IMR-90 (cell line): ENCODE results near the gene PCBP4. TPM values are rescaled to one million over a fixed set of nuclear protein-coding genes. Genes with fewer than 3 reads are reported as not detected.

Source experiments
- ATAC-seq: fragments of 200-7000 bp; cut with Tn5 transposase; 2 replicates; pipeline ENCODE4 v1.9.1; 2020; ENCODE audit warnings: low read depth, mild to moderate bottlenecking, moderate library complexity
- BruUV-seq: library from RNA; stranded (reverse); fragments of 400-500 nt; replicated peaks from 2 replicates; lab custom pipeline; 2021; lab: Mats Ljungman, UMichigan
- CTCF ChIA-PET: fragments of 300-600 bp; formaldehyde crosslinking; extraction: SDS; loops from one replicate; lab custom pipeline; 2021; ENCODE audit warnings: antibody characterized with exemption; lab: Yijun Ruan, JAX
- POLR2A ChIA-PET: fragments of 300-600 bp; sonication (Branson Sonifier 250); formaldehyde crosslinking; loops from one replicate; lab custom pipeline; 2022; ENCODE audit warnings: antibody characterized with exemption; ENCODE audit not compliant: unreplicated experiment; lab: Charles Lee
- DNase-seq: peaks from one replicate; pipeline ENCODE4 v3.0.0; 2013
- H2AFZ ChIP-seq: replicated peaks from 2 replicates; pipeline ENCODE3; 2013; ENCODE audit warnings: low read length, mild to moderate bottlenecking; ENCODE audit not compliant: poor library complexity
- H2AK5ac ChIP-seq: 2 replicates; pipeline ENCODE4 v1.6.1; 2013; ENCODE audit warnings: low read depth, low read length, inconsistent platforms
- H2AK9ac ChIP-seq: replicated peaks from 2 replicates; pipeline ENCODE3; 2013; ENCODE audit warnings: mild to moderate bottlenecking, low read depth, low read length, moderate library complexity; ENCODE audit not compliant: poor library complexity
- H2BK120ac ChIP-seq: 2 replicates; pipeline ENCODE4 v1.6.1; 2013; ENCODE audit warnings: low read depth, low read length, inconsistent platforms
- H2BK15ac ChIP-seq: 3 replicates; pipeline ENCODE4 v1.6.1; 2013; ENCODE audit warnings: low read depth, low read length, inconsistent platforms
- H2BK20ac ChIP-seq: 2 replicates; pipeline ENCODE4 v1.6.1; 2013; ENCODE audit warnings: low read depth, mild to moderate bottlenecking, inconsistent platforms, low read length, moderate library complexity
- H2BK5ac ChIP-seq: 2 replicates; pipeline ENCODE4 v1.6.1; 2013; ENCODE audit warnings: mild to moderate bottlenecking, low read depth, low read length, inconsistent platforms; ENCODE audit not compliant: poor library complexity, severe bottlenecking
- H3K14ac ChIP-seq: replicated peaks from 2 replicates; pipeline ENCODE4 v1.6.1; 2013; ENCODE audit warnings: low read depth, low read length, inconsistent platforms
- H3K18ac ChIP-seq: 2 replicates; pipeline ENCODE4 v1.6.1; 2013; ENCODE audit warnings: low read depth, low read length, control low read depth
- H3K23ac ChIP-seq: 2 replicates; pipeline ENCODE4 v1.6.1; 2013; ENCODE audit warnings: low read depth, low read length, inconsistent platforms
- H3K27ac ChIP-seq: 2 replicates; pipeline ENCODE4 v1.5.1; 2013; ENCODE audit warnings: mild to moderate bottlenecking, control low read depth, low read length; ENCODE audit not compliant: insufficient read depth
- H3K27me3 ChIP-seq: 2 replicates; pipeline ENCODE4 v1.6.1; 2013; ENCODE audit warnings: low read length; ENCODE audit not compliant: control insufficient read depth, insufficient read depth
- H3K36me3 ChIP-seq: 2 replicates; pipeline ENCODE4 v1.6.1; 2013; ENCODE audit warnings: low read length, mixed read lengths; ENCODE audit not compliant: control insufficient read depth, insufficient read depth
- H3K4ac ChIP-seq: 2 replicates; pipeline ENCODE4 v1.6.1; 2013; ENCODE audit warnings: low read depth, low read length, inconsistent platforms
- H3K4me1 ChIP-seq: 2 replicates; pipeline ENCODE4 v1.6.1; 2013; ENCODE audit warnings: low read length, mixed read lengths; ENCODE audit not compliant: control insufficient read depth, insufficient read depth
- H3K4me2 ChIP-seq: 2 replicates; pipeline ENCODE4 v1.6.1; 2013; ENCODE audit warnings: low read depth, mild to moderate bottlenecking, control low read depth, low read length, moderate library complexity
- H3K4me3 ChIP-seq: 2 replicates; pipeline ENCODE4 v1.5.1; 2013; ENCODE audit warnings: low read depth, mild to moderate bottlenecking, control low read depth, low read length, moderate library complexity; ENCODE audit not compliant: insufficient read depth
- H3K56ac ChIP-seq: 2 replicates; pipeline ENCODE4 v1.6.1; 2013; ENCODE audit warnings: low read length, inconsistent platforms; ENCODE audit not compliant: insufficient read depth; ENCODE audit errors: extremely low read depth
- H3K79me1 ChIP-seq, 2 experiments: 2 replicates each; pipeline ENCODE4 v1.6.1; 2013; ENCODE audit warnings: low read length in 2 of 2, inconsistent platforms in 1 of 2, low read depth in 1 of 2
- H3K9ac ChIP-seq: 2 replicates; pipeline ENCODE4 v1.6.1; 2013; ENCODE audit warnings: low read depth, low read length, control low read depth
- H3K9me1 ChIP-seq: 2 replicates; pipeline ENCODE4 v1.6.1; 2013; ENCODE audit warnings: low read length, inconsistent platforms; ENCODE audit not compliant: insufficient read depth
- H3K9me3 ChIP-seq: 2 replicates; pipeline ENCODE4 v1.6.1; 2013; ENCODE audit warnings: low read length; ENCODE audit not compliant: control insufficient read depth, insufficient read depth
- H4K20me1 ChIP-seq: 2 replicates; pipeline ENCODE4 v1.6.1; 2013; ENCODE audit warnings: low read length, inconsistent platforms; ENCODE audit not compliant: insufficient read depth
- H4K5ac ChIP-seq: 2 replicates; pipeline ENCODE4 v1.6.1; 2013; ENCODE audit warnings: mild to moderate bottlenecking, low read depth, low read length, control low read depth
- H4K8ac ChIP-seq, 2 experiments: 2 replicates each; pipeline ENCODE4 v1.6.1; 2013; ENCODE audit warnings: low read depth in 2 of 2, low read length in 2 of 2, control low read depth in 1 of 2, inconsistent platforms in 1 of 2
- H4K91ac ChIP-seq: 2 replicates; pipeline ENCODE4 v1.6.1; 2013; ENCODE audit warnings: low read depth, low read length, inconsistent platforms; ENCODE audit not compliant: insufficient read depth
- BHLHE40 ChIP-seq: fragments of 150-350 bp; IDR thresholded peaks from 2 replicates; pipeline ENCODE4 v1.6.1; 2016; ENCODE audit warnings: mild to moderate bottlenecking, low read depth, low read length
- CEBPB ChIP-seq: IDR thresholded peaks from 2 replicates; pipeline ENCODE4 v1.6.1; 2012; ENCODE audit warnings: low read depth, low read length, improper control_type of control experiment
- CHD1 ChIP-seq: IDR thresholded peaks from 2 replicates; pipeline ENCODE4 v1.6.1; 2012; ENCODE audit warnings: low read depth, low read length, improper control_type of control experiment
- CTCF ChIP-seq: conservative IDR thresholded peaks from 2 replicates; pipeline ENCODE4 v1.5.1; 2012; ENCODE audit warnings: mild to moderate bottlenecking, low read depth, low read length, improper control_type of control experiment
- ELK1 ChIP-seq: fragments of 150-350 bp; IDR thresholded peaks from 2 replicates; pipeline ENCODE4 v1.6.1; 2016; ENCODE audit warnings: low read depth, mild to moderate bottlenecking, low read length, moderate library complexity, borderline replicate concordance
- FOS ChIP-seq: fragments of 150-350 bp; IDR thresholded peaks from 2 replicates; pipeline ENCODE4 v1.6.1; 2016; ENCODE audit warnings: low read depth, low read length
- MAFK ChIP-seq: IDR thresholded peaks from 2 replicates; pipeline ENCODE4 v1.6.1; 2012; ENCODE audit warnings: low read depth, low read length, improper control_type of control experiment
- MAZ ChIP-seq: IDR thresholded peaks from 2 replicates; pipeline ENCODE4 v1.6.1; 2012; ENCODE audit warnings: low read depth, mild to moderate bottlenecking, low read length, improper control_type of control experiment, moderate library complexity, borderline replicate concordance
- MXI1 ChIP-seq: IDR thresholded peaks from 2 replicates; pipeline ENCODE4 v1.6.1; 2012; ENCODE audit warnings: low read depth, mild to moderate bottlenecking, low read length, moderate library complexity, borderline replicate concordance
- NFE2L2 ChIP-seq: fragments of 150-350 bp; IDR thresholded peaks from 2 replicates; pipeline ENCODE4 v1.6.1; 2016; ENCODE audit warnings: low read depth, mild to moderate bottlenecking, low read length
- POLR2A ChIP-seq: IDR thresholded peaks from 2 replicates; pipeline ENCODE4 v1.6.1; 2012; ENCODE audit warnings: mild to moderate bottlenecking, low read depth, low read length
- RCOR1 ChIP-seq: IDR thresholded peaks from 2 replicates; pipeline ENCODE4 v1.6.1; 2012; ENCODE audit warnings: mild to moderate bottlenecking, low read length, improper control_type of control experiment; ENCODE audit not compliant: insufficient replicate concordance
- RFX5 ChIP-seq: IDR thresholded peaks from 2 replicates; pipeline ENCODE4 v1.8.0; 2012; ENCODE audit warnings: low read depth, mild to moderate bottlenecking, low read length, moderate library complexity
- SMC3 ChIP-seq: fragments of 150-350 bp; IDR thresholded peaks from 2 replicates; pipeline ENCODE4 v1.6.1; 2016; ENCODE audit warnings: low read depth, mild to moderate bottlenecking, antibody characterized with exemption, low read length, moderate library complexity
- USF2 ChIP-seq: fragments of 150-350 bp; IDR thresholded peaks from 2 replicates; pipeline ENCODE4 v1.6.1; 2017; ENCODE audit warnings: mild to moderate bottlenecking, antibody characterized with exemption, low read length, low read depth
- WGBS, 2 experiments: methylation state at CpG; one replicate each; pipeline versions ENCODE4 v1.1.5 to v1.1.7; 2013; ENCODE audit warnings: missing lambda C conversion rate in 2 of 2; ENCODE audit not compliant: insufficient read length in 1 of 2; ENCODE audit errors: extremely low coverage in 2 of 2; 5-methylcytosine and 5-hydroxymethylcytosine counted together
- dilution Hi-C: fragments of 300-500 bp; cut with HindIII; formaldehyde crosslinking; loops from one replicate; pipeline ENCODE4 v1.14.3; 2018; ENCODE audit warnings: low sequenced_read_pairs; ENCODE audit not compliant: unreplicated experiment
- in situ Hi-C: fragments of 300-500 bp; cut with MboI; formaldehyde crosslinking; loops from 3 replicates; pipeline ENCODE4 v1.14.3; 2019; ENCODE audit warnings: low sequenced_read_pairs, inconsistent platforms, mixed read lengths
- intact Hi-C: fragments of 100-400 bp; cut with micrococcal nuclease; formaldehyde crosslinking; loops from 2 replicates; pipeline ENCODE4 v1.10.0; 2022
- polyA plus RNA-seq, 3 experiments: library from polyadenylated mRNA; depleted of rRNA; stranded (reverse); fragments of >200 nt; gene quantifications; 2 replicates each; pipeline ENCODE4 v1.2.3, GENCODE V29; 2012; ENCODE audit warnings: low replicate concordance in 1 of 3
- total RNA-seq: library from RNA; depleted of rRNA; stranded (reverse); fragments of >200 nt; gene quantifications from 2 replicates; pipeline ENCODE4 v1.2.3, GENCODE V29; 2012

Gene PCBP4
- total and polyA plus RNA-seq, 2 of the 4 experiments (the other 2 are of a cell fraction) = 70.8 to 110 TPM

- no peak overlapping the region for H4K5ac ChIP-seq
- no peak overlapping the region for H2BK20ac ChIP-seq
- 71% methylated on average over 4 of the region's 6 CpGs; no CpG with 5 or more reads in 1 of the 2 experiments for WGBS, 2 experiments
- H3K27me3 ChIP-seq = no peaks in the 10 kb centered on the region
- no peaks in the 10 kb centered on the region for H3K9me3 ChIP-seq
- POLR2A ChIA-PET = interaction anchor here (0.5 kb wide), 1 partner anchor 21 kb away, joined by 3 read pairs; no protein-coding TSS in a partner anchor
- 0 out of 2 replicates have a peak overlapping the region, but pooled peaks have one; percentile 27 for H2AK5ac ChIP-seq
- H2AFZ ChIP-seq = no peak overlapping the region
- ATAC-seq (no peak), DNase-seq (no peak)
- H3K4me1 ChIP-seq = peaks cover 28% of the 10 kb centered on the region
- no peak overlapping the region for H3K4me2 ChIP-seq
- H3K36me3 ChIP-seq = no peaks in the 10 kb centered on the region; the same call in 1 of the 2 replicates
- no peak overlapping the region for H3K27ac ChIP-seq
- H4K91ac ChIP-seq = no peak overlapping the region
- H2AK9ac ChIP-seq = no peak overlapping the region
- no peak overlapping the region for H2BK15ac ChIP-seq
- CTCF ChIA-PET = no interaction called here
- peaks cover 26 to 59% of the 10 kb centered on the region in 2 experiments for H3K79me1 ChIP-seq
- no peak overlapping the region for H3K18ac ChIP-seq
- no peak overlapping the region for H3K56ac ChIP-seq
- no peak overlapping the region for H2BK120ac ChIP-seq
- peaks cover 26% of the 10 kb centered on the region for H3K9me1 ChIP-seq
- no peak overlapping the region for H4K8ac ChIP-seq
- H3K9ac ChIP-seq = no peak overlapping the region
- H3K4ac ChIP-seq = no peak overlapping the region
- peaks cover 4% of the 10 kb centered on the region for H4K20me1 ChIP-seq
- no peak overlapping the region for H2BK5ac ChIP-seq
- no TSS peak for BruUV-seq
- in situ Hi-C loops (loop anchor here (25.0 kb wide), 1 partner anchor 1633 kb away; the partner anchor contains the start of genes RASSF1, TUSC2 and ZMYND10), intact Hi-C loops (no loop called here), dilution Hi-C loops (no loop called here)
- TF ChIP-seq MXI1 (no peak), NFE2L2 (no peak), MAFK (no peak), FOS (no peak), BHLHE40 (no peak), RCOR1 (no peak), ELK1 (no peak), POLR2A (no peak), CHD1 (no peak), CEBPB (no peak), RFX5 (no peak), MAZ (no peak), CTCF (no peak), USF2 (no peak), SMC3 (no peak)
- H3K23ac ChIP-seq = no peak overlapping the region
- H3K14ac ChIP-seq = no peak overlapping the region
- no peak overlapping the region for H3K4me3 ChIP-seq
Measured at GRCh38 chr3:51970606-51971300, 3.5 kb upstream of the PCBP4 start.
